K562 (cell line): Measurements from ENCODE around the gene NAV2. TPM values are rescaled to one million over a fixed set of nuclear protein-coding genes. Genes with fewer than 3 reads are reported as not detected.

Experiments
- ATAC-seq: fragments of 200-7000 bp; cut with Tn5 transposase; 3 replicates; pipeline ENCODE4 v1.9.1; 2020; ENCODE audit warnings: moderate library complexity
- BruUV-seq: library from RNA; stranded (reverse); fragments of 400-500 nt; replicated peaks from 2 replicates; lab custom pipeline; 2021; lab: Mats Ljungman, UMichigan
- CTCF ChIA-PET: fragments of 300-600 bp; formaldehyde crosslinking; extraction: SDS; loops from one replicate; lab custom pipeline; 2021; ENCODE audit warnings: low intra/inter-chr PET ratio; lab: Yijun Ruan, JAX
- POLR2A ChIA-PET: fragments of 300-600, 350-650 bp; sonication (Branson Sonifier 250); formaldehyde crosslinking; extraction: SDS; loops from one replicate; lab custom pipeline; 2021; ENCODE audit warnings: antibody characterized with exemption, inconsistent platforms; lab: Yijun Ruan, JAX
- DNase-seq, 4 experiments: peaks; one replicate each; pipeline versions ENCODE4 v3.0.0 to v3.0.0-alpha.2; 2011 to 2018; ENCODE audit warnings: low spot score in 3 of 4, mixed read lengths in 3 of 4; ENCODE audit errors: extremely low read depth in 1 of 4
- FAIRE-seq: peaks from 2 replicates; lab custom pipeline; 2011; peaks lifted over from hg19 to GRCh38; lab: Jason Lieb, UNC
- H2AFZ ChIP-seq: 2 replicates; pipeline ENCODE4 v1.6.0; 2011; ENCODE audit warnings: low read depth, low read length, control low read depth, inconsistent platforms
- H3K27ac ChIP-seq: fragments of 200-600 bp; 3 replicates; pipeline ENCODE4 v1.8.0; 2011; ENCODE audit warnings: low read depth, mild to moderate bottlenecking, control low read depth, inconsistent platforms, low read length, moderate library complexity, mixed read lengths; ENCODE audit errors: extremely low read depth
- H3K27me3 ChIP-seq, 2 experiments: fragments of 300-600 bp in 1 of 2; 2 replicates in 1 of 2; 3 replicates in 1 of 2; pipeline versions ENCODE4 v1.6.0 to v1.8.0; 2011; ENCODE audit warnings: inconsistent platforms in 2 of 2, low read length in 2 of 2, mild to moderate bottlenecking in 1 of 2, mixed read lengths in 1 of 2, moderate library complexity in 1 of 2; ENCODE audit not compliant: control insufficient read depth in 2 of 2, insufficient read depth in 2 of 2
- H3K36me3 ChIP-seq: fragments of 300-600 bp; 3 replicates; pipeline ENCODE4 v1.8.0; 2011; ENCODE audit warnings: mild to moderate bottlenecking, low read length, inconsistent platforms; ENCODE audit not compliant: control insufficient read depth, insufficient read depth
- H3K4me1 ChIP-seq, 2 experiments: fragments of 200-600 bp in 1 of 2; replicated peaks in 1 of 2; 2 replicates in 1 of 2; 3 replicates in 1 of 2; pipeline versions ENCODE4 v1.5.1 to v1.8.0; 2011; ENCODE audit warnings: inconsistent platforms in 2 of 2, low read length in 2 of 2, mild to moderate bottlenecking in 1 of 2, mixed read lengths in 1 of 2, moderate library complexity in 1 of 2; ENCODE audit not compliant: control insufficient read depth in 2 of 2, insufficient read depth in 2 of 2
- H3K4me2 ChIP-seq: 2 replicates; pipeline ENCODE4 v1.6.1; 2011; ENCODE audit warnings: low read length, control low read depth, inconsistent platforms, mixed read lengths; ENCODE audit not compliant: insufficient read depth
- H3K4me3 ChIP-seq: fragments of 200-600 bp; sonication (generic), shearing (Covaris generic); 2 replicates; pipeline ENCODE4 v1.5.1; 2016; ENCODE audit warnings: control low read depth, inconsistent platforms
- H3K79me2 ChIP-seq: fragments of 200-600 bp; 3 replicates; pipeline ENCODE4 v1.8.0; 2011; ENCODE audit warnings: low read length, inconsistent platforms; ENCODE audit not compliant: control insufficient read depth, insufficient read depth
- H3K9ac ChIP-seq, 2 experiments: 2 replicates each; pipeline versions ENCODE4 v1.6.0 to v1.6.1; 2011; ENCODE audit warnings: low read depth in 2 of 2, low read length in 2 of 2, control low read depth in 1 of 2, inconsistent platforms in 1 of 2, mild to moderate bottlenecking in 1 of 2, mixed read lengths in 1 of 2; ENCODE audit not compliant: insufficient read depth in 1 of 2
- H3K9me1 ChIP-seq: one replicate; pipeline ENCODE4 v1.6.0; 2011; ENCODE audit warnings: inconsistent platforms, mild to moderate bottlenecking, low read length, moderate library complexity; ENCODE audit not compliant: control insufficient read depth, insufficient read depth
- H3K9me3 ChIP-seq: replicated peaks from 2 replicates; pipeline ENCODE4 v1.5.1; 2011; ENCODE audit warnings: low read depth, low read length, inconsistent platforms; ENCODE audit not compliant: control insufficient read depth, insufficient read depth
- H4K20me1 ChIP-seq: replicated peaks from 2 replicates; pipeline ENCODE4 v1.6.1; 2011; ENCODE audit warnings: low read length, inconsistent platforms, mixed read lengths; ENCODE audit not compliant: control insufficient read depth, insufficient read depth
- DACH1 ChIP-seq: fragments of 450-650 bp; IDR thresholded peaks from 2 replicates; pipeline ENCODE4 v1.6.1; 2018; ENCODE audit not compliant: partially characterized antibody
- EGR1 ChIP-seq: fragments of 450-650 bp; conservative IDR thresholded peaks from 2 replicates; pipeline ENCODE4 v1.6.1; 2017; ENCODE audit warnings: mild to moderate bottlenecking
- FOXA1 ChIP-seq: fragments of 450-650 bp; IDR thresholded peaks from 2 replicates; pipeline ENCODE4 v1.6.1; 2016; ENCODE audit warnings: mild to moderate bottlenecking, borderline replicate concordance
- LARP7 ChIP-seq: fragments of 450-650 bp; IDR thresholded peaks from 2 replicates; pipeline ENCODE4 v1.6.1; 2016
- MBD2 ChIP-seq: sonication (generic); IDR thresholded peaks from 2 replicates; pipeline ENCODE4 v1.6.1; 2016; ENCODE audit warnings: low read depth, borderline replicate concordance
- MED1 ChIP-seq: sonication (generic); formaldehyde crosslinking; IDR thresholded peaks from 2 replicates; pipeline ENCODE4 v1.8.1; 2023; ENCODE audit warnings: missing genetic modification reagents, borderline replicate concordance
- NR0B1 ChIP-seq: fragments of 450-650 bp; IDR thresholded peaks from one replicate; pipeline ENCODE4 v1.6.1; 2018; ENCODE audit warnings: mild to moderate bottlenecking, moderate library complexity; ENCODE audit not compliant: partially characterized antibody
- PHB2 ChIP-seq: fragments of 450-650 bp; IDR thresholded peaks from 2 replicates; pipeline ENCODE4 v1.6.1; 2017; ENCODE audit warnings: low read depth
- RAD51 ChIP-seq: fragments of 450-650 bp; IDR thresholded peaks from 2 replicates; pipeline ENCODE4 v1.7.1; 2016; ENCODE audit warnings: low read depth, mild to moderate bottlenecking, borderline replicate concordance
- RBM25 ChIP-seq: fragments of 200-400 bp; formaldehyde crosslinking; IDR thresholded peaks from 2 replicates; pipeline ENCODE4 v1.6.1; 2018; ENCODE audit warnings: low read length, low read depth, moderate library complexity; ENCODE audit not compliant: severe bottlenecking
- SAP30 ChIP-seq: fragments of 200-600 bp; sonication (generic); IDR thresholded peaks from 2 replicates; pipeline ENCODE4 v1.6.1; 2012; ENCODE audit warnings: borderline replicate concordance, low read depth, mild to moderate bottlenecking, moderate library complexity, low read length, control low read depth, inconsistent platforms; ENCODE audit not compliant: insufficient read depth, poor library complexity, severe bottlenecking
- ZBTB17 ChIP-seq: fragments of 450-650 bp; formaldehyde crosslinking; IDR thresholded peaks from 2 replicates; pipeline ENCODE4 v1.4.0; 2020; ENCODE audit warnings: mild to moderate bottlenecking
- ZNF121 ChIP-seq: sonication (generic); formaldehyde crosslinking; conservative IDR thresholded peaks from 2 replicates; pipeline ENCODE4 v1.8.0; 2022; ENCODE audit warnings: missing genetic modification reagents
- ZNF24 ChIP-seq: fragments of 450-650 bp; IDR thresholded peaks from 2 replicates; pipeline ENCODE4 v1.6.1; 2016
- ZNF263 ChIP-seq: sonication (generic); formaldehyde crosslinking; IDR thresholded peaks from 2 replicates; pipeline ENCODE4 v1.8.0; 2022; ENCODE audit warnings: mild to moderate bottlenecking, missing genetic modification reagents, borderline replicate concordance
- ZNF644 ChIP-seq: fragments of 200-800 bp; sonication (Bioruptor generic); IDR thresholded peaks from 2 replicates; pipeline ENCODE4 v1.6.1; 2016; ENCODE audit warnings: low read depth, missing genetic modification characterization, missing compliant biosample characterization
- ZNF764 ChIP-seq: fragments of 250-450 bp; sonication (Bioruptor Pico); IDR thresholded peaks from 2 replicates; pipeline ENCODE4 v1.4.0; 2020; ENCODE audit warnings: low read depth, mild to moderate bottlenecking, moderate library complexity
- WGBS: fragments of 100-300 bp; shearing (Covaris generic); methylation state at CpG from one replicate; pipeline ENCODE4 v1.1.6; 2016; ENCODE audit warnings: low coverage, mixed read lengths; ENCODE audit not compliant: insufficient coverage; ENCODE audit errors: missing lambda C conversion rate; 5-methylcytosine and 5-hydroxymethylcytosine counted together
- in situ Hi-C: fragments of 300-500 bp; cut with MboI; formaldehyde crosslinking; loops from 4 replicates; pipeline ENCODE4 v1.15.0; 2018; ENCODE audit warnings: inconsistent platforms, mixed read lengths
- intact Hi-C: fragments of 100-400 bp; cut with micrococcal nuclease; formaldehyde crosslinking; loops from 2 replicates; pipeline ENCODE4 v1.14.2; 2022
- polyA plus RNA-seq, 8 experiments: library from polyadenylated mRNA; depleted of rRNA in 4 of 8; stranded (reverse) in 5 of 8; unstranded in 3 of 8; fragments of >200 nt; fragmentation: Nextera tagmentation in 2 of 8; fragmentation: Illumina TruSeq in 1 of 8; extraction: Ambion mirVana in 2 of 8; extraction: Trizol in 1 of 8; gene quantifications; 2 replicates each; pipeline versions ENCODE4 v1.2.1 to v1.2.3, GENCODE V29; 2011 to 2014; ENCODE audit warnings: inconsistent platforms in 1 of 8, missing spikeins in 1 of 8
- total RNA-seq, 7 experiments: library from RNA; depleted of rRNA in 6 of 7; stranded (reverse); fragments of >200 nt in 6 of 7; fragmentation: Illumina TruSeq in 2 of 7; extraction: Trizol in 2 of 7; gene quantifications; 2 replicates each; pipeline versions ENCODE4 v1.2.1 to v1.2.3, GENCODE V29; 2011 to 2021; ENCODE audit warnings: low replicate concordance in 1 of 7

NAV2 gene
- total and polyA plus RNA-seq, 9 of the 15 experiments (the other 6 are each of a cell fraction or from before 2014, with no cell fraction given), result 0.03 to 0.35 (median 0.05) TPM

DNA sequence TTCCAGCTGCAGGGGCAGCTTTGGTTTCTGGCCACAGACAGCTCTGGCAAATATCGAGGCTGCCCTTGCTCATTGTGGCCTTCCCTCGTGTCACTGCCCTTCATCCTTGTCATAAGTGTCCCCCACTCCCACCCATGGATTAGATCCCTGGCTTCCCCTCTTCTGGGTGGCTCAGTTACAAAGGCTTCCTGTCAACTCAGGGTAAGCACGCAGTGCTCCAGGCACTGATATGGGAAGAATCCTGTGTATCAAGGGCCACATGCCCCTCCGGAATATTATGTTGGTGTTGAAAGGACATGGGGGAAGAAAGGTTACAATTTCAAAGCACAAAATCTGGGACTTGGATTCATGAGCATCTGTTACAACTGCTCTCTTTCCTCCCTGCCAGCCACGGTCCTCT, 319.5 kb downstream of the NAV2 start:
- Histone ChIP-seq H3K9ac (no peak overlapping the region), H3K9me3 (no peaks in the 10 kb centered on the region), H3K4me3 (no peak overlapping the region), H3K27ac (no peak overlapping the region), H4K20me1 (0 out of 2 replicates have a peak, but pooled peaks cover 7% of the 10 kb centered on the region), H3K79me2 (no peaks in the 10 kb centered on the region), H3K4me2 (no peak overlapping the region), H3K9me1 (no peaks in the 10 kb centered on the region), H2AFZ (no peak overlapping the region), H3K27me3 (peaks cover 13 to 33% of the 10 kb centered on the region in 2 experiments), H3K36me3 (no peaks in the 10 kb centered on the region)
- POLR2A ChIA-PET, result interaction anchor here (0.6 kb wide), 1 partner anchor 44 kb away, joined by 3 read pairs; no protein-coding TSS in a partner anchor
- BruUV-seq, result no TSS peak
- CTCF ChIA-PET, result no interaction called here
- in situ Hi-C loops (no loop called here), intact Hi-C loops (loop anchor here (5.0 kb wide), 1 partner anchor 80 kb away; no protein-coding TSS in a partner anchor)
- DNase-seq (no peak), FAIRE-seq (no peak), ATAC-seq (no peak)
- WGBS, result 16% methylated on average over 4 of the region's 5 CpGs
- TF ChIP-seq RBM25, result no peak
- TF ChIP-seq MED1 (CRISPR knock-in tag), result no peak
- no peak for TF ChIP-seq ZNF121 (CRISPR knock-in tag)
- no peak for TF ChIP-seq LARP7
- TF ChIP-seq EGR1, result no peak
- no peak for TF ChIP-seq ZNF764
- TF ChIP-seq RAD51, result no peak
- TF ChIP-seq FOXA1, result no peak
- TF ChIP-seq ZBTB17, result no peak
- TF ChIP-seq ZNF644 (tag), result no peak
- no peak for TF ChIP-seq MBD2
- TF ChIP-seq SAP30, result no peak
- no peak for TF ChIP-seq ZNF24
- TF ChIP-seq PHB2, result no peak
- TF ChIP-seq NR0B1, result no peak
- no peak for TF ChIP-seq ZNF263 (CRISPR knock-in tag)
- TF ChIP-seq DACH1, result no peak
- TF ChIP-seq, all 486 proteins: peak for 0
- no peaks in the 10 kb centered on the region; a peak in 1 of 5 replicates for H3K4me1 ChIP-seq
